OCI-LY3 (cell line): ENCODE data around the gene BAX.

Source experiments
- H2AFZ ChIP-seq: fragments of 200-600, 300-600 bp; shearing (Covaris generic); 2 replicates; pipeline ENCODE4 v1.6.0; 2014; ENCODE audit warnings: antibody characterized with exemption, low read depth, low read length
- H3K27ac ChIP-seq: fragments of 200-600, 300-600 bp; sonication (generic); 2 replicates; pipeline ENCODE4 v1.5.1; 2014; ENCODE audit warnings: mild to moderate bottlenecking, low read length, moderate library complexity, mixed read lengths
- H3K27me3 ChIP-seq: fragments of 200-600, 300-600 bp; sonication (generic); 2 replicates; pipeline ENCODE4 v1.6.1; 2014; ENCODE audit warnings: low read depth, low read length, mixed read lengths
- H3K36me3 ChIP-seq: fragments of 200-600, 300-600 bp; sonication (generic); replicated peaks from 2 replicates; pipeline ENCODE3; 2014; ENCODE audit warnings: low read depth, low read length, mixed read lengths
- H3K4me1 ChIP-seq: fragments of 300-600, 200-600 bp; sonication (generic); 2 replicates; pipeline ENCODE4 v1.6.1; 2014; ENCODE audit warnings: low read length, mixed read lengths
- H3K4me2 ChIP-seq: fragments of 200-600, 300-600 bp; sonication (generic); 2 replicates; pipeline ENCODE4 v1.6.1; 2014; ENCODE audit warnings: low read length, mixed read lengths
- H3K4me3 ChIP-seq: fragments of 300-600, 200-600 bp; sonication (generic); 2 replicates; pipeline ENCODE4 v1.5.1; 2014; ENCODE audit warnings: antibody characterized with exemption, mild to moderate bottlenecking, low read length, moderate library complexity
- H3K79me2 ChIP-seq: fragments of 300-600, 200-600 bp; shearing (Covaris generic); 2 replicates; pipeline ENCODE4 v1.6.1; 2014; ENCODE audit warnings: mild to moderate bottlenecking, low read length, mixed read lengths
- H3K9ac ChIP-seq: fragments of 300-600, 200-600 bp; shearing (Covaris generic); 2 replicates; pipeline ENCODE4 v1.6.0; 2014; ENCODE audit warnings: mild to moderate bottlenecking, low read length, moderate library complexity
- H3K9me3 ChIP-seq: fragments of 200-600, 300-600 bp; shearing (Covaris generic); 2 replicates; pipeline ENCODE4 v1.6.1; 2014; ENCODE audit warnings: low read length, mixed read lengths; ENCODE audit not compliant: insufficient read depth
- H4K20me1 ChIP-seq: fragments of 200-600, 300-600 bp; sonication (generic); 2 replicates; pipeline ENCODE4 v1.6.1; 2016; ENCODE audit warnings: low read length, mixed read lengths; ENCODE audit not compliant: insufficient read depth
- CTCF ChIP-seq: fragments of 200-600, 300-600 bp; sonication (generic); IDR thresholded peaks from 2 replicates; pipeline ENCODE4 v1.5.1; 2014; ENCODE audit warnings: antibody characterized with exemption, low read length, low read depth
- EZH2phosphoT487 ChIP-seq: fragments of 200-600 bp; shearing (Covaris generic); IDR thresholded peaks from 2 replicates; pipeline ENCODE4 v1.6.1; 2018; ENCODE audit warnings: antibody characterized with exemption, mixed run types, low read depth

BAX gene

GRCh38 chr19:49011194-49011593, 56.5 kb downstream of the BAX start:
- no peak for TF ChIP-seq CTCF
- TF ChIP-seq EZH2phosphoT487, result no peak
- H4K20me1 ChIP-seq, result no peaks in the 10 kb centered on the region
- H3K79me2 ChIP-seq, result no peaks in the 10 kb centered on the region
- peaks cover 52% of the 10 kb centered on the region for H3K36me3 ChIP-seq
- H3K27me3 ChIP-seq, result no peaks in the 10 kb centered on the region
- no peak overlapping the region for H2AFZ ChIP-seq
- H3K9ac ChIP-seq, result no peak overlapping the region
- H3K4me1 ChIP-seq, result no peaks in the 10 kb centered on the region
- H3K4me3 ChIP-seq, result no peak overlapping the region
- H3K27ac ChIP-seq, result no peak overlapping the region
- H3K4me2 ChIP-seq, result no peak overlapping the region
- H3K9me3 ChIP-seq, result no peaks in the 10 kb centered on the region
